Type B pancreatic cell (in vitro differentiated cells): ENCODE measurements around the gene MAST4. TPM values are rescaled to one million over a fixed set of nuclear protein-coding genes. Genes with fewer than 3 reads are reported as not detected.

Source experiments
- DNase-seq: peaks from one replicate; pipeline ENCODE4 v3.0.0; 2021; ENCODE audit warnings: mixed read lengths; ENCODE audit not compliant: unreplicated experiment; ENCODE audit errors: extremely low spot score
- H3K27ac Mint-ChIP-seq: 2 replicates; pipeline ENCODE4 v1.8.0; 2021; ENCODE audit warnings: mild to moderate bottlenecking, mixed read lengths
- H3K27me3 Mint-ChIP-seq: 2 replicates; pipeline ENCODE4 v1.8.0; 2021; ENCODE audit warnings: mixed read lengths
- H3K36me3 Mint-ChIP-seq: 2 replicates; pipeline ENCODE4 v1.8.0; 2021; ENCODE audit warnings: mixed read lengths
- H3K4me1 Mint-ChIP-seq: one replicate; pipeline ENCODE4 v1.8.0; 2021; ENCODE audit warnings: mixed read lengths; ENCODE audit not compliant: unreplicated experiment
- H3K4me3 Mint-ChIP-seq: 2 replicates; pipeline ENCODE4 v1.8.0; 2021; ENCODE audit warnings: mild to moderate bottlenecking, mixed read lengths
- H3K9me3 Mint-ChIP-seq: 2 replicates; pipeline ENCODE4 v1.8.0; 2021; ENCODE audit warnings: mixed read lengths
- CTCF ChIP-seq: fragments of 200-600 bp; sonication (generic); conservative IDR thresholded peaks from 2 replicates; pipeline ENCODE4 v1.5.0; 2021; ENCODE audit warnings: antibody characterized with exemption, mild to moderate bottlenecking
- total RNA-seq: library from RNA; stranded (reverse); gene quantifications from 2 replicates; pipeline ENCODE4 v1.2.1, GENCODE V29; 2021; ENCODE audit warnings: low replicate concordance

MAST4 gene
- total RNA-seq, 1 donor from 2014 or later = 23.0 TPM

- Mint-ChIP-seq H3K4me1 (no peaks in the 10 kb centered on the region), H3K27me3 (peaks cover 5% of the 10 kb centered on the region), H3K36me3 (no peaks in the 10 kb centered on the region), H3K9me3 (no peaks in the 10 kb centered on the region), H3K4me3 (no peak overlapping the region), H3K27ac (no peak overlapping the region)
- DNase-seq = no peak
- TF ChIP-seq CTCF = no peak
These were observed 385.3 kb downstream of the MAST4 start for GRCh38 chr5:66981266-66982055.

GRCh38 chr5:66982056-66982387 lies 385.8 kb downstream of the MAST4 start:
- Mint-ChIP-seq H3K4me1 (no peaks in the 10 kb centered on the region), H3K4me3 (no peak overlapping the region), H3K36me3 (no peaks in the 10 kb centered on the region), H3K9me3 (no peaks in the 10 kb centered on the region), H3K27me3 (peaks cover 5% of the 10 kb centered on the region), H3K27ac (no peak overlapping the region)
- no peak for DNase-seq
- no peak for TF ChIP-seq CTCF

GRCh38 chr5:66982470-66982869 lies 386.3 kb downstream of the MAST4 start:
- Mint-ChIP-seq H3K4me3 (no peak overlapping the region), H3K9me3 (no peaks in the 10 kb centered on the region), H3K27ac (no peak overlapping the region), H3K27me3 (peaks cover 5% of the 10 kb centered on the region), H3K4me1 (no peaks in the 10 kb centered on the region), H3K36me3 (no peaks in the 10 kb centered on the region)
- TF ChIP-seq CTCF = no peak
- DNase-seq = no peak

GRCh38 chr5:66985417-66985816 lies 389.2 kb downstream of the MAST4 start:
- TF ChIP-seq CTCF = no peak
- Mint-ChIP-seq H3K27ac (no peak overlapping the region), H3K9me3 (no peaks in the 10 kb centered on the region), H3K4me1 (peaks cover 9% of the 10 kb centered on the region), H3K27me3 (no peaks in the 10 kb centered on the region), H3K4me3 (no peak overlapping the region), H3K36me3 (no peaks in the 10 kb centered on the region)
- no peak for DNase-seq

- Mint-ChIP-seq H3K36me3 (no peaks in the 10 kb centered on the region), H3K4me3 (no peak overlapping the region), H3K27ac (no peak overlapping the region), H3K4me1 (peaks cover 9% of the 10 kb centered on the region), H3K27me3 (no peaks in the 10 kb centered on the region), H3K9me3 (no peaks in the 10 kb centered on the region)
- no peak for TF ChIP-seq CTCF
- DNase-seq = no peak
These were observed 389.8 kb downstream of the MAST4 start for GRCh38 chr5:66986009-66986408.
